GM19099 (cell line): ENCODE data around the gene STIMATE.

ENCODE experiments used
- POLR2A ChIP-seq: IDR thresholded peaks from 3 replicates; pipeline ENCODE4 v1.6.1; 2011; ENCODE audit warnings: low read depth; ENCODE audit not compliant: insufficient read length; ENCODE audit errors: extremely low read depth

STIMATE gene

GRCh38 chr3:52843108-52843865 lies 54.1 kb downstream of the STIMATE start:
- TF ChIP-seq POLR2A: no peak

GRCh38 chr3:52842424-52842823 lies 54.9 kb downstream of the STIMATE start:
- TF ChIP-seq POLR2A: no peak

- no peak for TF ChIP-seq POLR2A
These were observed 55.4 kb downstream of the STIMATE start for GRCh38 chr3:52841981-52842340.

- TF ChIP-seq POLR2A: no peak
These were observed 56.0 kb downstream of the STIMATE start for GRCh38 chr3:52841211-52841980.

GRCh38 chr3:52839892-52840545 lies 57.3 kb downstream of the STIMATE start:
- TF ChIP-seq POLR2A: no peak

GRCh38 chr3:52839268-52839575 lies 58.1 kb downstream of the STIMATE start:
- no peak for TF ChIP-seq POLR2A

GRCh38 chr3:52838561-52839267 lies 58.6 kb downstream of the STIMATE start:
- TF ChIP-seq POLR2A: no peak

- TF ChIP-seq POLR2A: no peak
These were observed 60.4 kb downstream of the STIMATE start for GRCh38 chr3:52836986-52837385.

- no peak for TF ChIP-seq POLR2A
These were observed 60.9 kb downstream of the STIMATE start for GRCh38 chr3:52836471-52836845.

GRCh38 chr3:52835766-52836470 lies 61.4 kb downstream of the STIMATE start:
- no peak for TF ChIP-seq POLR2A

GRCh38 chr3:52834871-52835501 lies 62.4 kb downstream of the STIMATE start, which contains the start of gene MUSTN1:
Gene MUSTN1, minus strand, starts transcription at chr3:52835019. Its CDS starts 71 bp downstream, at chr3:52834948.
- no peak for TF ChIP-seq POLR2A

GRCh38 chr3:52833202-52833601 lies 64.1 kb downstream of the STIMATE start:
- TF ChIP-seq POLR2A: no peak

- no peak for TF ChIP-seq POLR2A
These were observed 65.6 kb downstream of the STIMATE start for GRCh38 chr3:52831500-52832301.

GRCh38 chr3:52830535-52831258 lies 66.7 kb downstream of the STIMATE start, which contains the start of gene ITIH4:
Gene ITIH4, minus strand, starts transcription at chr3:52830672. Its CDS starts 30 bp downstream, at chr3:52830642.
- no peak for TF ChIP-seq POLR2A
